Measurements from ENCODE around the gene KRTAP10-4. TPM values are rescaled to one million over a fixed set of nuclear protein-coding genes. Genes with fewer than 3 reads are reported as not detected.
"Not testable (repeated sequence)": the region's sequence is repeated elsewhere in the genome, so short reads cannot be mapped to it uniquely, and the experiment has no call there.

The KRTAP10-4 gene
- total RNA-seq, 2 experiments from 2014 or later, result not detected

GRCh38 chr21:44592446-44593311 lies 19.1 kb downstream of the KRTAP10-4 start, which contains the start of gene KRTAP10-6:
Gene KRTAP10-6 (minus strand): TSS chr21:44592505. CDS start chr21:44592484, 21 bp downstream.
- H3K27ac Mint-ChIP-seq, result no peak within 1 kb of the TSS
- H3K27me3 Mint-ChIP-seq, result no peaks in the 10 kb centered on the region
- H3K36me3 Mint-ChIP-seq, result no peaks in the 10 kb centered on the region
- no peak within 1 kb of the TSS for H3K4me3 Mint-ChIP-seq
- H3K4me1 Mint-ChIP-seq, result no peaks in the 10 kb centered on the region
- DNase-seq, result no peak
- no peaks in the 10 kb centered on the region for H3K9me3 Mint-ChIP-seq

DNA sequence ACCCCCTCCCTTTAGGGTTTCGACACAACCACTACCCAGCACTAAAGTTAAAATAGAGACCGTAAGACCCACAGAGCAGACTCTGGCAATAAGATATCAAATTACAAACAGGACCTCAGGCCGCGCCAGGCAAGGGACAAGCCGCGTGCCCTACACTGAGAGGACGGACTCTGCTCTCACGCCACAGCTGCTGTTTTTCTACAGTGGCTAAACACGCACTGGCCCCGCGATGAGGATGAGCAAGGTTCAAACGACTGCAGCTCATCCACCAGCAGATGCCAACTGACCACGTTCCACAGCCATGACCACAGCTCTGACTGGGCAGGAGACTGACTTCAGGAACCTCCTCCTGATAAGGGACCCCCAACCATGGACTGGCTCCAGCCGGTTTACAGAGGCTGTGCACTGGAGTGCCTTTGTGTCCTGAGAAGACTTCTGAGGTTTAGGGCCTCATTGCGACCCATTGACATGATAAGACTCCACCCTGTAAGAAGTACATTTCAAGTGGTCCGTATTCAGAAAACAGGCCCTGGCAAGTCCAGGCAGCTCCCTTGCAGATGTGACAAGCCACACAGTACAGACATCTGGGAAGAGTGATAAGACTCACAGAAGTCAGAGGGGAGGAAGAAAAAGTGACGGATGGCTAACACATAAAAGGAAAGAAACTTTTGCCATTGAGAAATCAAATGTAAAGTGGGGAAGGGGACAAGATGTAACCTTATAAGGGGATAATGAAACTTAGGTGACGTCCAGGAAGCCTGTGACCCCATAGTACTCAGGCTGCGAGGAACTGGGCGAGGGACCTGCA lies 20.3 kb downstream of the KRTAP10-4 start:
- no peak overlapping the region for H3K4me3 Mint-ChIP-seq
- peaks cover 2% of the 10 kb centered on the region for H3K9me3 Mint-ChIP-seq
- H3K36me3 Mint-ChIP-seq, result no peaks in the 10 kb centered on the region
- H3K27me3 Mint-ChIP-seq, result no peaks in the 10 kb centered on the region
- DNase-seq, result no peak
- no peak overlapping the region for H3K27ac Mint-ChIP-seq
- no peaks in the 10 kb centered on the region for H3K4me1 Mint-ChIP-seq

GRCh38 chr21:44594406-44594916 lies 20.9 kb downstream of the KRTAP10-4 start:
- Mint-ChIP-seq H3K4me1 (no peaks in the 10 kb centered on the region), H3K9me3 (peaks cover 3% of the 10 kb centered on the region), H3K4me3 (no peak overlapping the region), H3K27ac (no peak overlapping the region), H3K36me3 (no peaks in the 10 kb centered on the region), H3K27me3 (no peaks in the 10 kb centered on the region)
- no peak for DNase-seq

DNA sequence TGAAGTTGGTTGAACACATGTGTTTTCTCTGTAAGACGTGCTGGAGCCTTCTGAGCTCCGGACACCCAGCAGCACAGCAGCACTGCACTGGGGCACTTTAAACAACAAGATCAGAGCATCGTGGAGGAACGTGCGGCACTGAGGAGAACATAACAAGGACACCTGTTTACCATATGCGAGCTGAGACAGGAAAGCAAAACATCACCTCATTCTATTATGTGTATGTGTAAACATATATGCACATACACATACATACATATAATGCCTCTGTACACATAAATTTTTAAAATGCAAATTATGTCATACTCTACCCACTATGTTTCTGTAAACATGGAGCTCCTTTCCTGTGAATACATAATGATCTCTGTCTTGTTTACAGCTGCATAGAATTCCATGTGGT lies 22.0 kb downstream of the KRTAP10-4 start:
- peaks cover 3% of the 10 kb centered on the region for H3K9me3 Mint-ChIP-seq
- no peaks in the 10 kb centered on the region for H3K27me3 Mint-ChIP-seq
- H3K27ac Mint-ChIP-seq, result no peak overlapping the region
- no peak overlapping the region for H3K4me3 Mint-ChIP-seq
- no peaks in the 10 kb centered on the region for H3K36me3 Mint-ChIP-seq
- DNase-seq, result no peak
- H3K4me1 Mint-ChIP-seq, result no peaks in the 10 kb centered on the region

- no peak for DNase-seq
- Mint-ChIP-seq H3K9me3 (peaks cover 3% of the 10 kb centered on the region), H3K27ac (no peak overlapping the region), H3K27me3 (no peaks in the 10 kb centered on the region), H3K4me3 (no peak overlapping the region), H3K4me1 (no peaks in the 10 kb centered on the region), H3K36me3 (no peaks in the 10 kb centered on the region)
Measured at GRCh38 chr21:44596068-44596725, 22.7 kb downstream of the KRTAP10-4 start.

GRCh38 chr21:44598061-44598460 lies 24.5 kb downstream of the KRTAP10-4 start:
- H3K4me3 Mint-ChIP-seq, result no peak overlapping the region
- no peaks in the 10 kb centered on the region for H3K36me3 Mint-ChIP-seq
- peaks cover 3% of the 10 kb centered on the region for H3K9me3 Mint-ChIP-seq
- no peaks in the 10 kb centered on the region for H3K4me1 Mint-ChIP-seq
- DNase-seq, result no peak
- no peak overlapping the region for H3K27ac Mint-ChIP-seq
- no peaks in the 10 kb centered on the region for H3K27me3 Mint-ChIP-seq

DNA sequence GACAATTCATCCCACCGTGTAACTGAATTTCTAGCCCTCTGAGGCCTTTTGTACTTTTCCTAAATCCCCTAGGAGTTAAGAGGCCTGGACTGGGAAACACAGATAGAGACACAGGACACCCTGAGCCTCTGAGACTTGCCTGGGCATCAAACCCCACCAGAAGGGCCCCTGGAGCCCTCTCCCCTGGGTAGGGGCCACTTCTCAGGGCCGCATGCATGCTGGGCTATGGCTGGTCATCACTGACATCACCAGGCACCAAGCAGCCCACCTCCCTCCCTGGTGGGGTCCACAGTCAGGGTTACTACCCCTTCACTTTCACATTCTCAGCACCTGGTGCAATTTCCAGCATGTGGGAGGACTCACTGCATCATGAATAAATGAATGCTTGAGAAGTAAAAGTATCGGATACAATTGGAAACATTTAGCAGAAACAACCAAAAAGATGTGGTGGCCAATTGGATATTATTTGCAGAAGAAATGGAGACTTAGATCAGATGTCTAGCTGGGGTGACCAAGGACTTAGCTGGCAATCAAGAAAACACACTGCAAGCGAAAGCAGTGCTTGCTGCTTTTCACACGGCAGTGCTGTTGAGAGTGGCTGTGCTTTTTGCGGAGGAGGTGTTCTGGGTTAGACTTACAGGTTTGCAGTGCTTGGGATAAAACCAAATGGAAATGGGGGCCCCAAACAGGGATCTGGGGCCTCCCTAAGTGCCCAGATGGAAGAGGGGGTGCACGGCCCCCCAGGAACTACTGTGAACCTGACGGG lies 25.9 kb downstream of the KRTAP10-4 start:
- H3K27me3 Mint-ChIP-seq, result no peaks in the 10 kb centered on the region

GRCh38 chr21:44600118-44600978 lies 26.8 kb downstream of the KRTAP10-4 start, which contains the start of gene KRTAP10-7:
Gene KRTAP10-7 (plus strand): TSS chr21:44600597. CDS start chr21:44600622, 25 bp downstream.
- not testable (repeated sequence) for H3K4me1 Mint-ChIP-seq, H3K27ac Mint-ChIP-seq, H3K9me3 Mint-ChIP-seq, H3K27me3 Mint-ChIP-seq, DNase-seq, H3K4me3 Mint-ChIP-seq, H3K36me3 Mint-ChIP-seq

More for the DNA sequence above, 25.9 kb downstream of the KRTAP10-4 start:
- no peaks in the 10 kb centered on the region for H3K4me1 Mint-ChIP-seq
- H3K36me3 Mint-ChIP-seq, result no peaks in the 10 kb centered on the region
- no peak for DNase-seq
- H3K4me3 Mint-ChIP-seq, result no peak overlapping the region
- H3K9me3 Mint-ChIP-seq, result peaks cover 3% of the 10 kb centered on the region
- H3K27ac Mint-ChIP-seq, result no peak overlapping the region

- not testable (repeated sequence) for H3K9me3 Mint-ChIP-seq, H3K4me3 Mint-ChIP-seq, DNase-seq, H3K4me1 Mint-ChIP-seq, H3K36me3 Mint-ChIP-seq, H3K27me3 Mint-ChIP-seq, H3K27ac Mint-ChIP-seq
Measured at GRCh38 chr21:44601091-44601490, 27.6 kb downstream of the KRTAP10-4 start.

DNA sequence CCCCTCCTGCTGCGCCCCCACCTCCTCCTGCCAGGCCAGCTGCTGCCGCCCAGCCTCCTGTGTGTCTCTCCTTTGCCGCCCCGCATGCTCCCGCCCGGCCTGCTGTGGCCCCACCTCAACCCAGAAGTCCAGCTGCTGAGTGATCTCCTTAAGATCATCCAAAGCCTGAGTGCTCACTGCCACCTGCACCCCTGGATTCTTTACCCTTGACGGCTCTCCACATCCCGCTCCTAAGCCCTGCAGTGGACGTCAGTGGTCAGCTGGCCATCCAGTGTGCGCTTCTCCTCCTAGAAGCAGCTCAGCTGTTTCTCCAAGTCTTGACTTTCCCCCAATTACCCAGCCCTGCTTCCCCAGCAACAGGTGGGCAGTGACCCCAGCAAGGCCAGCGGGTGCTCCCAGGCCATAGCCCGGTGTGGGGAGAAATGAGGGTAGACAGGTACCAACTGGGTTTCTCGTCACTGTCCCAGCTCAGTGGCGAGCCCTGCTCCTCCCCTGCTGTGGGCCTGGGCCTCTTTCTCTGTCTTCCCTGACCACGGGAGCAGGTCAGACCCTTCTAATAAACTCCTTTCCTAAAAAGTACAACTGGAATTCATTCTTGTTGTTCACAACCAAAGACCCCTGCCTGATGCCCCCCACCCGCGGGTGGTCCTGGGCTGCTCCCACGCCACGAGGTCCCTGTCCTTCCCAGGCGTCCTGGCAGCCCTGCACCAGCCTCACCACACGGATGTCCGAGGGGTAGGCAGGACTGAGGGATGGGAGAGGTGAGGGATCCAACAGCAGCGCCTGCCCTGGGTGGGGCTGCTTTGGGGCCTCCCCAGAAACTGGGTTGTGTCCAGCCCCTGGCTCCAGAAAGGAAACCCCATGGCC lies 28.3 kb downstream of the KRTAP10-4 start:
- no peaks in the 10 kb centered on the region for H3K36me3 Mint-ChIP-seq
- H3K9me3 Mint-ChIP-seq, result peaks cover 5% of the 10 kb centered on the region
- no peaks in the 10 kb centered on the region for H3K4me1 Mint-ChIP-seq
- DNase-seq, result no peak
- H3K27me3 Mint-ChIP-seq, result no peaks in the 10 kb centered on the region
- no peak overlapping the region for H3K4me3 Mint-ChIP-seq
- no peak overlapping the region for H3K27ac Mint-ChIP-seq

GRCh38 chr21:44602463-44602850 lies 28.9 kb downstream of the KRTAP10-4 start:
- no peak overlapping the region for H3K27ac Mint-ChIP-seq
- H3K36me3 Mint-ChIP-seq, result no peaks in the 10 kb centered on the region
- H3K9me3 Mint-ChIP-seq, result peaks cover 5% of the 10 kb centered on the region
- no peaks in the 10 kb centered on the region for H3K27me3 Mint-ChIP-seq
- no peak for DNase-seq
- H3K4me3 Mint-ChIP-seq, result no peak overlapping the region
- no peaks in the 10 kb centered on the region for H3K4me1 Mint-ChIP-seq

- Mint-ChIP-seq H3K4me3 (no peak overlapping the region), H3K4me1 (no peaks in the 10 kb centered on the region), H3K9me3 (peaks cover 5% of the 10 kb centered on the region), H3K27ac (no peak overlapping the region), H3K36me3 (no peaks in the 10 kb centered on the region), H3K27me3 (no peaks in the 10 kb centered on the region)
- no peak for DNase-seq
Measured at GRCh38 chr21:44603109-44603875, 29.8 kb downstream of the KRTAP10-4 start.
